Thyroid gland (tissue), 4 donors: Measurements from ENCODE around the gene ADAMTSL3. TPM values are rescaled to one million over a fixed set of nuclear protein-coding genes. Genes with fewer than 3 reads are reported as not detected.

Experiments
- DNase-seq, 2 donors: peaks; one replicate each; pipeline ENCODE4 v3.0.0-alpha.2; 2019
- H3K27ac ChIP-seq, 3 donors: fragments of 200-600 bp; sonication (generic); 1 replicate in 2 of 3; 2 replicates in 1 of 3; pipeline ENCODE4 v1.5.1; 2016 to 2019; ENCODE audit warnings: mild to moderate bottlenecking in 1 of 3, moderate library complexity in 1 of 3
- H3K27me3 ChIP-seq: fragments of 200-600 bp; sonication (generic); one replicate; pipeline ENCODE4 v1.5.1; 2019
- H3K36me3 ChIP-seq, 2 donors: fragments of 200-600 bp; sonication (generic); one replicate each; pipeline ENCODE4 v1.5.1; 2016 to 2019
- H3K4me1 ChIP-seq, 2 donors: fragments of 200-600 bp; sonication (generic); one replicate each; pipeline ENCODE4 v1.5.1; 2017 to 2019
- H3K4me3 ChIP-seq, 3 donors: fragments of 200-600 bp; sonication (generic); replicated peaks in 1 of 3; 1 replicate in 2 of 3; 2 replicates in 1 of 3; pipeline ENCODE4 v1.5.1; 2016; ENCODE audit warnings: mild to moderate bottlenecking in 1 of 3
- H3K9me3 ChIP-seq: fragments of 200-600 bp; sonication (generic); one replicate; pipeline ENCODE4 v1.5.1; 2017
- POLR2A ChIP-seq, 2 donors: fragments of 450-650 bp; IDR thresholded peaks; one replicate each; pipeline ENCODE4 v1.6.1; 2017; ENCODE audit warnings: antibody characterized with exemption in 2 of 2, mild to moderate bottlenecking in 2 of 2, moderate library complexity in 1 of 2
- WGBS, 2 donors: methylation state at CpG; one replicate each; pipeline ENCODE4 v1.1.5; 2017; 5-methylcytosine and 5-hydroxymethylcytosine counted together
- intact Hi-C: fragments of 100-400 bp; cut with DNase I; formaldehyde crosslinking; loops from one replicate; pipeline ENCODE4 v1.15.1; 2023
- total RNA-seq, 4 donors: library from RNA; depleted of rRNA; stranded (reverse); fragments of >200 nt; gene quantifications; one replicate each; pipeline ENCODE4 v1.2.3, GENCODE V29; 2016
- TF ChIP-seq, protein P1 (sequence below), 6 experiments: fragments of 200-600 bp in 3 of 6; fragments of 450-650 bp in 3 of 6; sonication (generic) in 3 of 6; IDR thresholded peaks; one replicate each; pipeline ENCODE4 v1.5.1; 2016 to 2019; ENCODE audit warnings: antibody characterized with exemption in 6 of 6, mild to moderate bottlenecking in 2 of 6, inconsistent platforms in 1 of 6, moderate library complexity in 1 of 6

The ADAMTSL3 gene
- total RNA-seq, 4 donors from 2014 or later, result 5.5 to 14.8 (median 6.5) TPM

- no peak for TF ChIP-seq POLR2A (IDR thresholded peaks at IDR 0.05)
- TF ChIP-seq, protein P1, sequence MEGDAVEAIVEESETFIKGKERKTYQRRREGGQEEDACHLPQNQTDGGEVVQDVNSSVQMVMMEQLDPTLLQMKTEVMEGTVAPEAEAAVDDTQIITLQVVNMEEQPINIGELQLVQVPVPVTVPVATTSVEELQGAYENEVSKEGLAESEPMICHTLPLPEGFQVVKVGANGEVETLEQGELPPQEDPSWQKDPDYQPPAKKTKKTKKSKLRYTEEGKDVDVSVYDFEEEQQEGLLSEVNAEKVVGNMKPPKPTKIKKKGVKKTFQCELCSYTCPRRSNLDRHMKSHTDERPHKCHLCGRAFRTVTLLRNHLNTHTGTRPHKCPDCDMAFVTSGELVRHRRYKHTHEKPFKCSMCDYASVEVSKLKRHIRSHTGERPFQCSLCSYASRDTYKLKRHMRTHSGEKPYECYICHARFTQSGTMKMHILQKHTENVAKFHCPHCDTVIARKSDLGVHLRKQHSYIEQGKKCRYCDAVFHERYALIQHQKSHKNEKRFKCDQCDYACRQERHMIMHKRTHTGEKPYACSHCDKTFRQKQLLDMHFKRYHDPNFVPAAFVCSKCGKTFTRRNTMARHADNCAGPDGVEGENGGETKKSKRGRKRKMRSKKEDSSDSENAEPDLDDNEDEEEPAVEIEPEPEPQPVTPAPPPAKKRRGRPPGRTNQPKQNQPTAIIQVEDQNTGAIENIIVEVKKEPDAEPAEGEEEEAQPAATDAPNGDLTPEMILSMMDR (IDR thresholded peaks at IDR 0.05), result no peak
- no peaks in the 10 kb centered on the region for H3K9me3 ChIP-seq
- H3K4me1 ChIP-seq, result no peaks in the 10 kb centered on the region
- no peaks in the 10 kb centered on the region for H3K27me3 ChIP-seq
- DNase-seq, result no peak
- H3K36me3 ChIP-seq, result no peaks in the 10 kb centered on the region
- no peak overlapping the region for H3K27ac ChIP-seq
- 88 to 89% methylated on average over 3 of the region's 3 CpGs for WGBS, 2 donors
- H3K4me3 ChIP-seq, result no peak overlapping the region
- intact Hi-C loops, result no loop called here
Observed at GRCh38 chr15:84016371-84016770, 362.4 kb downstream of the ADAMTSL3 start.

DNA sequence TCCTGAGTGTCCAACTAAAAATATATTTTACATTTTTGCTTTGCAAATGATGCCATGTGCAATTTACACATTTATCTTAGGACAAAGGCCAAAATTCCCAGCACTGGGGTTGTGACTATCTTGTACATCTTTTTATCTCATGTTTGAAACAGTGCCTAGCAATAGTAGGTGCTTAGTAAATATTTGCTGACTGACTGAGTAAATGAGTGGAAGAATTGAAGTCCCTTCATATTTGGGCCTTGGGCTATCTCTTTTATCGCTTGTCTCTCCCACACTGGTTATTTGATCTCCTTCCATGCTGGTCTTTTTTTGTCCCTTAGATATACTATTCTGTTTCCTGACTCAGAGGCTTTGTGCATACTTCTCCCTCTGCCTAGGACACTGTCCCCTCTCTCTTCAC lies 368.6 kb downstream of the ADAMTSL3 start:
- Histone ChIP-seq H3K4me1 (no peaks in the 10 kb centered on the region), H3K27ac (no peak overlapping the region), H3K27me3 (no peaks in the 10 kb centered on the region), H3K9me3 (no peaks in the 10 kb centered on the region), H3K36me3 (no peaks in the 10 kb centered on the region), H3K4me3 (no peak overlapping the region)
- WGBS, 2 donors, result 84 to 96% methylated on average over 1 of the region's 1 CpG
- TF ChIP-seq, protein P1 (IDR thresholded peaks at IDR 0.05), result no peak
- TF ChIP-seq POLR2A (IDR thresholded peaks at IDR 0.05), result no peak
- intact Hi-C loops, result no loop called here
- no peak for DNase-seq

DNA sequence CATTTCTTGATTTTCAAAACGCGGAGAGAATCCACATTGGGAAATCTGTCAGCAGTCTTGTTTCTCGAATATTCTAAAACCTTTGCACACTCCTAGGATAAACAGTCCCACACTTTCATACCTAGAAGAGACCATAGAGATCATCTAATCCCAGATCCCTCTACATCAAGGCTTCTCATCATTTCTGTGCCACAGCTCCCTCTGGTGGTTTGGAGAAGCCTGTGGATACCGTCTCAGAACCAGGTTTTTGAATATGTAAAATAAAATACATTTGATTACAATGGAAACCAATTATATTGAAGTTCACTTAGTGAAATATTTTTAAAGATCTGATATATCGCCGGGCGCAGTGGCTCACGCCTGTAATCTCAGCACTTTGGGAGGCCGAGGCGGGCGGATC lies 369.7 kb downstream of the ADAMTSL3 start:
- intact Hi-C loops, result no loop called here

GRCh38 chr15:84033793-84034553 lies 380.1 kb downstream of the ADAMTSL3 start:
- no peaks in the 10 kb centered on the region for H3K36me3 ChIP-seq
- H3K4me3 ChIP-seq, result no peak overlapping the region
- no peaks in the 10 kb centered on the region for H3K27me3 ChIP-seq
- H3K4me1 ChIP-seq, result no peaks in the 10 kb centered on the region
- no peak overlapping the region for H3K27ac ChIP-seq
- 96 to 97% methylated on average over 3 of the region's 3 CpGs for WGBS, 2 donors
- intact Hi-C loops, result loop anchor here (10.0 kb wide), 1 partner anchor 469 kb away; no protein-coding TSS in a partner anchor
- DNase-seq, result no peak
- TF ChIP-seq POLR2A (IDR thresholded peaks at IDR 0.05), result no peak
- TF ChIP-seq, protein P1 (IDR thresholded peaks at IDR 0.05), result no peak
- H3K9me3 ChIP-seq, result no peaks in the 10 kb centered on the region

More for the DNA sequence above, 369.7 kb downstream of the ADAMTSL3 start:
- no peaks in the 10 kb centered on the region for H3K4me1 ChIP-seq
- TF ChIP-seq, protein P1 (IDR thresholded peaks at IDR 0.05), result peak in 1 of 6 experiments; percentile 40
- no peak for TF ChIP-seq POLR2A (IDR thresholded peaks at IDR 0.05)
- peak; percentile 3 to 4 for DNase-seq
- no peaks in the 10 kb centered on the region for H3K9me3 ChIP-seq
- no peaks in the 10 kb centered on the region for H3K36me3 ChIP-seq
- no peaks in the 10 kb centered on the region for H3K27me3 ChIP-seq
- WGBS, 2 donors, result 91 to 93% methylated on average over 11 of the region's 11 CpGs
- no peak overlapping the region for H3K27ac ChIP-seq
- no peak overlapping the region for H3K4me3 ChIP-seq
